CD4-positive, alpha-beta T cell (primary cell): ENCODE results near the gene CCDC51. TPM values are rescaled to one million over a fixed set of nuclear protein-coding genes. Genes with fewer than 3 reads are reported as not detected.

Source experiments
- ATAC-seq: fragments of 200-7000 bp; cut with Tn5 transposase; one replicate; pipeline ENCODE4 v1.10.0; 2022; ENCODE audit warnings: mild to moderate bottlenecking; ENCODE audit not compliant: poor library complexity
- CTCF ChIA-PET: fragments of 350-600 bp; sonication (Branson Sonifier 250); formaldehyde crosslinking; loops from one replicate; lab custom pipeline; 2021; ENCODE audit warnings: antibody characterized with exemption, inconsistent platforms; lab: Charles Lee
- POLR2A ChIA-PET: fragments of 350-600 bp; sonication (Branson Sonifier 250); formaldehyde crosslinking; loops from one replicate; lab custom pipeline; 2021; ENCODE audit warnings: antibody characterized with exemption, inconsistent platforms; lab: Charles Lee
- DNase-seq, 14 experiments: peaks; one replicate each; pipeline ENCODE4 v3.0.0-alpha.2; 2013 to 2020; ENCODE audit warnings: mixed read lengths in 2 of 14
- H3K27ac ChIP-seq, 2 donors: one replicate each; pipeline versions ENCODE4 v1.5.1 to v1.7.0; 2013; ENCODE audit warnings: low read length in 2 of 2, low read depth in 1 of 2, mild to moderate bottlenecking in 1 of 2
- H3K27me3 ChIP-seq, 2 experiments: 1 replicate in 1 of 2; 2 replicates in 1 of 2; pipeline versions ENCODE4 v1.6.1 to v1.7.0; 2013; ENCODE audit warnings: low read length in 2 of 2, control low read depth in 1 of 2, mild to moderate bottlenecking in 1 of 2, moderate library complexity in 1 of 2; ENCODE audit not compliant: insufficient read depth in 2 of 2, control insufficient read depth in 1 of 2
- H3K36me3 ChIP-seq: one replicate; pipeline ENCODE4 v1.6.1; 2013; ENCODE audit warnings: low read length, control low read depth; ENCODE audit not compliant: insufficient read depth
- H3K4me1 ChIP-seq: one replicate; pipeline ENCODE4 v1.6.1; 2013; ENCODE audit warnings: low read length, control low read depth; ENCODE audit not compliant: insufficient read depth
- H3K4me3 ChIP-seq: one replicate; pipeline ENCODE4 v1.5.1; 2013; ENCODE audit warnings: mild to moderate bottlenecking, low read length, moderate library complexity
- H3K9me3 ChIP-seq, 2 experiments: 1 replicate in 1 of 2; 2 replicates in 1 of 2; pipeline versions ENCODE4 v1.6.1 to v1.7.0; 2013; ENCODE audit warnings: low read length in 2 of 2, mild to moderate bottlenecking in 2 of 2, control low read depth in 1 of 2, moderate library complexity in 1 of 2; ENCODE audit not compliant: control insufficient read depth in 1 of 2, insufficient read depth in 1 of 2
- H3K27ac Mint-ChIP-seq: one replicate; pipeline ENCODE4 v1.8.0; 2020; ENCODE audit warnings: mixed read lengths
- H3K27me3 Mint-ChIP-seq: one replicate; pipeline ENCODE4 v1.8.0; 2021; ENCODE audit warnings: mixed read lengths
- H3K36me3 Mint-ChIP-seq: one replicate; pipeline ENCODE4 v1.8.0; 2021; ENCODE audit warnings: low read depth, mixed read lengths
- H3K4me1 Mint-ChIP-seq: one replicate; pipeline ENCODE4 v1.8.0; 2021; ENCODE audit warnings: low read depth, mixed read lengths
- H3K4me3 Mint-ChIP-seq: one replicate; pipeline ENCODE4 v1.8.0; 2020; ENCODE audit warnings: mild to moderate bottlenecking, mixed read lengths
- H3K9me3 Mint-ChIP-seq: one replicate; pipeline ENCODE4 v1.8.0; 2020; ENCODE audit warnings: mixed read lengths
- intact Hi-C, 2 experiments: fragments of 100-400 bp; cut with DNase I in 1 of 2; cut with micrococcal nuclease in 1 of 2; formaldehyde crosslinking; loops; one replicate each; pipeline versions ENCODE4 v1.15.1 to v1.9.0; 2023 to 2025; cut with DNase I, micrococcal nuclease
- total RNA-seq, 174 experiments: library from RNA in 2 of 174; stranded (reverse) in 2 of 174; gene quantifications; one replicate each; pipeline ENCODE4 v1.2.3 and lab custom pipeline; 2021 to 2026
- TF ChIP-seq, protein P1 (sequence below): fragments of 200-600 bp; IDR thresholded peaks from one replicate; pipeline ENCODE4 v1.8.0; 2022; ENCODE audit warnings: antibody characterized with exemption, mild to moderate bottlenecking

Gene CCDC51
- total RNA-seq, 2 experiments from 2014 or later: 5.5 to 5.8 TPM

- Histone ChIP-seq H3K27ac (no peak overlapping the region), H3K27me3 (no peaks in the 10 kb centered on the region), H3K4me1 (no peaks in the 10 kb centered on the region), H3K4me3 (no peak overlapping the region), H3K9me3 (no peaks in the 10 kb centered on the region), H3K36me3 (no peaks in the 10 kb centered on the region)
- no peak for ATAC-seq
- DNase-seq: no peak
- no peaks in the 10 kb centered on the region for H3K9me3 Mint-ChIP-seq
- H3K4me1 Mint-ChIP-seq: no peaks in the 10 kb centered on the region
- no peaks in the 10 kb centered on the region for H3K36me3 Mint-ChIP-seq
- no peak overlapping the region for H3K4me3 Mint-ChIP-seq
- TF ChIP-seq, protein P1, sequence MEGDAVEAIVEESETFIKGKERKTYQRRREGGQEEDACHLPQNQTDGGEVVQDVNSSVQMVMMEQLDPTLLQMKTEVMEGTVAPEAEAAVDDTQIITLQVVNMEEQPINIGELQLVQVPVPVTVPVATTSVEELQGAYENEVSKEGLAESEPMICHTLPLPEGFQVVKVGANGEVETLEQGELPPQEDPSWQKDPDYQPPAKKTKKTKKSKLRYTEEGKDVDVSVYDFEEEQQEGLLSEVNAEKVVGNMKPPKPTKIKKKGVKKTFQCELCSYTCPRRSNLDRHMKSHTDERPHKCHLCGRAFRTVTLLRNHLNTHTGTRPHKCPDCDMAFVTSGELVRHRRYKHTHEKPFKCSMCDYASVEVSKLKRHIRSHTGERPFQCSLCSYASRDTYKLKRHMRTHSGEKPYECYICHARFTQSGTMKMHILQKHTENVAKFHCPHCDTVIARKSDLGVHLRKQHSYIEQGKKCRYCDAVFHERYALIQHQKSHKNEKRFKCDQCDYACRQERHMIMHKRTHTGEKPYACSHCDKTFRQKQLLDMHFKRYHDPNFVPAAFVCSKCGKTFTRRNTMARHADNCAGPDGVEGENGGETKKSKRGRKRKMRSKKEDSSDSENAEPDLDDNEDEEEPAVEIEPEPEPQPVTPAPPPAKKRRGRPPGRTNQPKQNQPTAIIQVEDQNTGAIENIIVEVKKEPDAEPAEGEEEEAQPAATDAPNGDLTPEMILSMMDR: no peak
- no peaks in the 10 kb centered on the region for H3K27me3 Mint-ChIP-seq
- no peak overlapping the region for H3K27ac Mint-ChIP-seq
- ChIA-PET POLR2A (no interaction called here), CTCF (no interaction called here)
- intact Hi-C loops: no loop called here
These were observed 21.8 kb downstream of the CCDC51 start for GRCh38 chr3:48418140-48418539.

- TF ChIP-seq, protein P1: no peak
- H3K4me3 Mint-ChIP-seq: no peak overlapping the region
- Histone ChIP-seq H3K4me1 (no peaks in the 10 kb centered on the region), H3K36me3 (no peaks in the 10 kb centered on the region), H3K9me3 (no peaks in the 10 kb centered on the region), H3K27ac (no peak overlapping the region), H3K4me3 (no peak overlapping the region), H3K27me3 (no peaks in the 10 kb centered on the region)
- intact Hi-C loops: no loop called here
- H3K27ac Mint-ChIP-seq: no peak overlapping the region
- H3K4me1 Mint-ChIP-seq: no peaks in the 10 kb centered on the region
- no peaks in the 10 kb centered on the region for H3K27me3 Mint-ChIP-seq
- ATAC-seq (no peak), DNase-seq (no peak)
- H3K36me3 Mint-ChIP-seq: no peaks in the 10 kb centered on the region
- ChIA-PET POLR2A (no interaction called here), CTCF (no interaction called here)
- no peaks in the 10 kb centered on the region for H3K9me3 Mint-ChIP-seq
These were observed 22.3 kb downstream of the CCDC51 start for GRCh38 chr3:48417529-48418108.

DNA sequence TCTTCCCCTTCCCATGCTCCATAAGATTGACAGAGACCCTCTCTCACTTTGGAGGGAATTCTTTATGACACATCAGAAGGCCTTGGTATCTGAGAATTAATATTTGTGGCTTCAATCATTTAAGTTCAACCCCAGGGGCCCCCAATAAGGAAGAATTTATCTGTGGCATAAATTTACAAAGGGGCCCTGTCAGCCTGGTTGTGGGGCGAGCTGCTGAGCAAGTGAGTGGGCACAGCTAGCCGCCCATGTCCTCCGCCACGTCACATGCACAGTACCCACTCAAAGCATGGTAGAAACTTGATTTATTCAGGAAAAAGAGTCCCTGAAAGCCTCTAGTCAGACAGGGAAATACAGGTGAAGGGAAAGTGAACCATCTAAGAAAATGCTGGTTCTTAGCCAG, 23.4 kb downstream of the CCDC51 start:
- ATAC-seq: no peak
- Mint-ChIP-seq H3K36me3 (no peaks in the 10 kb centered on the region), H3K4me3 (no peak overlapping the region), H3K9me3 (no peaks in the 10 kb centered on the region), H3K4me1 (no peaks in the 10 kb centered on the region), H3K27ac (no peak overlapping the region), H3K27me3 (no peaks in the 10 kb centered on the region)
- no peak for DNase-seq
- ChIA-PET CTCF (interaction anchor here (1.4 to 2.3 kb wide), 2 partner anchors 16 to 19 kb away, joined by 4 to 14 read pairs; no protein-coding TSS in a partner anchor), POLR2A (no interaction called here)
- H3K4me3 ChIP-seq: no peak overlapping the region
- H3K9me3 ChIP-seq: no peaks in the 10 kb centered on the region
- TF ChIP-seq, protein P1: no peak
- no peaks in the 10 kb centered on the region for H3K4me1 ChIP-seq
- no peaks in the 10 kb centered on the region for H3K27me3 ChIP-seq
- H3K36me3 ChIP-seq: no peaks in the 10 kb centered on the region
- intact Hi-C loops: no loop called here
- no peak overlapping the region for H3K27ac ChIP-seq
